GM21381 (cell line): ENCODE measurements around the gene PCDHGA6.
"Not testable (repeated sequence)": the region's sequence is repeated elsewhere in the genome, so short reads cannot be mapped to it uniquely, and the experiment has no call there.

Experiments used
- ATAC-seq: cut with Tn5 transposase; IDR thresholded peaks from one replicate; pipeline ENCODE4 v1.9.1; 2021; ENCODE audit warnings: mild to moderate bottlenecking, moderate library complexity; ENCODE audit not compliant: unreplicated experiment

The PCDHGA6 gene

GRCh38 chr5:141392429-141393198 lies 18.9 kb downstream of the PCDHGA6 start, which contains the start of gene PCDHGA8:
Gene PCDHGA8, plus strand, starts transcription at chr5:141392633. Its CDS starts 181 bp downstream, at chr5:141392814.
- ATAC-seq = no peak

- ATAC-seq = no peak
Observed at GRCh38 chr5:141393267-141393666, 19.6 kb downstream of the PCDHGA6 start.

- ATAC-seq = not testable (repeated sequence)
Observed at GRCh38 chr5:141394401-141395187, 20.9 kb downstream of the PCDHGA6 start.

- peak; percentile 75 for ATAC-seq
Observed at GRCh38 chr5:141397756-141398551, 24.3 kb downstream of the PCDHGA6 start, which contains the start of gene PCDHGB5. Gene PCDHGB5, plus strand, starts transcription at chr5:141397947. Its CDS starts 181 bp downstream, at chr5:141398128.

GRCh38 chr5:141398608-141399007 lies 24.9 kb downstream of the PCDHGA6 start:
- ATAC-seq = no peak

GRCh38 chr5:141399555-141400258 lies 26.0 kb downstream of the PCDHGA6 start:
- ATAC-seq = no peak

- no peak for ATAC-seq
Observed at GRCh38 chr5:141402553-141403243, 29.0 kb downstream of the PCDHGA6 start, which contains the start of gene PCDHGA9. Gene PCDHGA9, plus strand, starts transcription at chr5:141402778. Its CDS starts 175 bp downstream, at chr5:141402953.

- no peak for ATAC-seq
Observed at GRCh38 chr5:141403387-141403786, 29.7 kb downstream of the PCDHGA6 start.

- not testable (repeated sequence) for ATAC-seq
Observed at GRCh38 chr5:141407790-141408505, 34.3 kb downstream of the PCDHGA6 start, which contains the start of gene PCDHGB6. Gene PCDHGB6, plus strand, starts transcription at chr5:141408021. Its CDS starts 182 bp downstream, at chr5:141408203.

- ATAC-seq = no peak
Observed at GRCh38 chr5:141409598-141410306, 36.1 kb downstream of the PCDHGA6 start.

- no peak for ATAC-seq
Observed at GRCh38 chr5:141411575-141411974, 37.9 kb downstream of the PCDHGA6 start.

- ATAC-seq = peak; percentile 69
Observed at GRCh38 chr5:141412854-141413539, 39.3 kb downstream of the PCDHGA6 start, which contains the start of gene PCDHGA10. Gene PCDHGA10, plus strand, starts transcription at chr5:141412987. Its CDS starts 189 bp downstream, at chr5:141413176.

GRCh38 chr5:141413540-141414069 lies 39.9 kb downstream of the PCDHGA6 start:
- no peak for ATAC-seq

GRCh38 chr5:141414548-141415274 lies 41.0 kb downstream of the PCDHGA6 start:
- not testable (repeated sequence) for ATAC-seq

GRCh38 chr5:141415275-141415618 lies 41.6 kb downstream of the PCDHGA6 start:
- ATAC-seq = not testable (repeated sequence)

- peak; percentile 79 for ATAC-seq
Observed at GRCh38 chr5:141417494-141418172, 43.9 kb downstream of the PCDHGA6 start, which contains the start of gene PCDHGB7. Gene PCDHGB7, plus strand, starts transcription at chr5:141417677. Its CDS starts 183 bp downstream, at chr5:141417860.
